ENCODE data around the gene JUN. TPM values are rescaled to one million over a fixed set of nuclear protein-coding genes. Genes with fewer than 3 reads are reported as not detected.
A peak's percentile ranks its signal among the peaks of the same experiment; 100 is the strongest.

Gene JUN
- total and polyA plus RNA-seq, 2 of the 13 experiments (the other 11 are each of a cell fraction or from before 2014, with no cell fraction given) = 18.2 to 22.3 TPM

DNA sequence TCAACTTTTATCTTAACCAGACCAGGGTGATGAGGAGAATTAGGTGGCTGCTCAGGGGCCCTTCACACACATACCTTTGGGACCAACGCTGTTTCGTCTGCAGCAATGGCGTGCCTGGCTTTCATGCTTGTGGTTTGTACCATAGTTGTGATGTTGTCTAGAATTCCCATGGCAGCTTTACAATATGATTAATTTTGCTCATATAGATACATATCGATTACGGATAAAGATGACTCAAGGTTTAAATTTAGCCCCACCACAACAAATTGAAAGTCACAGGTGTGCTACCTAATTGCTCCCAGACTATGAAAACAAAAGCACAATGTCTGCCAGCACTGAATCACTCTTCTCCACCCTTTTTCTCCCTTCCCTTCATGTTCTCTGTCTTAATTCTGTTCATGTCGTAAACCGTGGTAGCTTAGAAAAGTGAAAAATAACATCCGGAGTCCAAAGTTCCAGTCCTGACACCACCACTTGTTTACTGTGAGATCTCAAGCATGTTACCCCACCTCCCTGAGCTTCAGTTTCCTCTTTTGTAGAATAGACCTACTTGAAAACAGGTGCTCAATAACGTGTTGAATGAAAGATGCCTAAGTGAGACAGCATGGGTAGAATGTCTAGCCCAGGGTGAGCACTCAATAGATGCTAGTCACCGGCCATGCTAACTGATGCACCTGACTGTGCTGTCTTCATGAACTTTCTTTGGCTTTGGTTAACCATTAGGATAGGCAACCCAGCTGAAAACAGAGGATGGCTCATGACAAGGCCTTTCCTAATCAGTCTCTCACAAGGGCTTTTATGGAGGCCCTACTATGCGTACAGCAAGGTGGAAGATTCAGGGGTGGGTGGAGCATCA, 22.1 kb upstream of the JUN start (continued):
- TF ChIP-seq ZNF687 (CRISPR knock-in tag; IDR thresholded peaks at IDR 0.05) (no peak), KDM4B (CRISPR knock-in tag; IDR thresholded peaks at IDR 0.05) (no peak), EEA1 (CRISPR knock-in tag; IDR thresholded peaks at IDR 0.05; ENCODE audit: borderline replicate concordance) (no peak), PAWR (CRISPR knock-in tag; IDR thresholded peaks at IDR 0.05; ENCODE audit: borderline replicate concordance) (no peak), PREB (CRISPR knock-in tag; IDR thresholded peaks at IDR 0.05) (no peak), CREB1 (IDR thresholded peaks at IDR 0.05) (no peak), CREB1 (CRISPR knock-in tag; IDR thresholded peaks at IDR 0.05) (peak; percentile 61), USF2 (IDR thresholded peaks at IDR 0.05; ENCODE audit: low read depth, low read length) (no peak), USF2 (CRISPR knock-in tag; IDR thresholded peaks at IDR 0.05; ENCODE audit: borderline replicate concordance) (no peak), SOX13 (IDR thresholded peaks at IDR 0.05) (no peak), SOX13 (CRISPR knock-in tag; conservative IDR thresholded peaks at IDR 0.05 in 1 of 2, IDR thresholded peaks at IDR 0.05 in 1 of 2) (peak in 1 of 2 experiments; percentile 27; a peak in 2 of 4 replicates), KDM6A (CRISPR knock-in tag; IDR thresholded peaks at IDR 0.05; ENCODE audit: low read depth) (no peak), NCOA5 (CRISPR knock-in tag; IDR thresholded peaks at IDR 0.05) (no peak), TMF1 (CRISPR knock-in tag; IDR thresholded peaks at IDR 0.05; ENCODE audit: low read depth) (no peak), SUZ12 (IDR thresholded peaks at IDR 0.05; ENCODE audit: low read depth, low read length) (no peak), ZBTB7B (CRISPR knock-in tag; IDR thresholded peaks at IDR 0.05) (no peak), GATA4 (IDR thresholded peaks at IDR 0.05; ENCODE audit: borderline replicate concordance, low read depth) (no peak), ETV5 (CRISPR knock-in tag; IDR thresholded peaks at IDR 0.05; ENCODE audit: borderline replicate concordance) (peak; percentile 76; the same call in 1 of the 2 replicates)
- TF ChIP-seq, protein P1, sequence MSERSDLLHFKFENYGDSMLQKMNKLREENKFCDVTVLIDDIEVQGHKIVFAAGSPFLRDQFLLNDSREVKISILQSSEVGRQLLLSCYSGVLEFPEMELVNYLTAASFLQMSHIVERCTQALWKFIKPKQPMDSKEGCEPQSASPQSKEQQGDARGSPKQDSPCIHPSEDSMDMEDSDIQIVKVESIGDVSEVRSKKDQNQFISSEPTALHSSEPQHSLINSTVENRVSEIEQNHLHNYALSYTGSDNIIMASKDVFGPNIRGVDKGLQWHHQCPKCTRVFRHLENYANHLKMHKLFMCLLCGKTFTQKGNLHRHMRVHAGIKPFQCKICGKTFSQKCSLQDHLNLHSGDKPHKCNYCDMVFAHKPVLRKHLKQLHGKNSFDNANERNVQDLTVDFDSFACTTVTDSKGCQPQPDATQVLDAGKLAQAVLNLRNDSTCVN (CRISPR knock-in tag; IDR thresholded peaks at IDR 0.05; ENCODE audit: borderline replicate concordance) = no peak
- TF ChIP-seq, protein P2, sequence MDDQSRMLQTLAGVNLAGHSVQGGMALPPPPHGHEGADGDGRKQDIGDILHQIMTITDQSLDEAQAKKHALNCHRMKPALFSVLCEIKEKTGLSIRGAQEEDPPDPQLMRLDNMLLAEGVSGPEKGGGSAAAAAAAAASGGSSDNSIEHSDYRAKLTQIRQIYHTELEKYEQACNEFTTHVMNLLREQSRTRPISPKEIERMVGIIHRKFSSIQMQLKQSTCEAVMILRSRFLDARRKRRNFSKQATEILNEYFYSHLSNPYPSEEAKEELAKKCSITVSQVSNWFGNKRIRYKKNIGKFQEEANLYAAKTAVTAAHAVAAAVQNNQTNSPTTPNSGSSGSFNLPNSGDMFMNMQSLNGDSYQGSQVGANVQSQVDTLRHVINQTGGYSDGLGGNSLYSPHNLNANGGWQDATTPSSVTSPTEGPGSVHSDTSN (CRISPR knock-in tag; IDR thresholded peaks at IDR 0.05; ENCODE audit: borderline replicate concordance) = no peak

Measured in HepG2 (cell line).